Measurements from ENCODE around the gene MRPL4.

- TF ChIP-seq CTCF (conservative IDR thresholded peaks at IDR 0.05; ENCODE audit: low read length), result no peak
- no peak for TF ChIP-seq EZH2phosphoT487 (IDR thresholded peaks at IDR 0.05; ENCODE audit: borderline replicate concordance, low read depth, low read length)
Measured at GRCh38 chr19:10246511-10246910, 5.5 kb upstream of the MRPL4 start.
